ENCODE measurements around the gene LAD1. TPM values are rescaled to one million over a fixed set of nuclear protein-coding genes. Genes with fewer than 3 reads are reported as not detected.

Gene LAD1
- total RNA-seq, 1 donor from 2014 or later = 20.7 TPM

DNA sequence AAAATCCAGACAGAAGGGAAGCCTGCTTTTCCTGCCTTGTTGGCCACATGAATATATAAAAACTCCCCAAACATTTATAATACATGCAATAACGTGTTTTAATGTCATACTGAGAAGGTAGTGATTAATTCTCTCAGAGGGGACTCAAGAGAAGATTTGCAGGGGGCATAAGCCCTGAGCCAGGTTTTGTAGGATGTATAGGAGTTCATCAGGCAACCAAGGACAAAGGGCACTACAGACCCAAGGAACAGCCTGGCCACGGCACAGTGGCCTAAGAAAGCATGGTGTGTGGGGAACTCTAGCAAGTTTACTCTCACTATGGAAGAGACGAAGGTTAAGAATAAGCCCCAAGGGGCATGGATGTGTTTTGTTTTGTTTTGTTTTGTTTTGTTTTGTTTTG, 37.8 kb upstream of the LAD1 start:
- Mint-ChIP-seq H3K36me3 (peaks cover 3% of the 10 kb centered on the region), H3K4me1 (peaks cover 13% of the 10 kb centered on the region)

DNA sequence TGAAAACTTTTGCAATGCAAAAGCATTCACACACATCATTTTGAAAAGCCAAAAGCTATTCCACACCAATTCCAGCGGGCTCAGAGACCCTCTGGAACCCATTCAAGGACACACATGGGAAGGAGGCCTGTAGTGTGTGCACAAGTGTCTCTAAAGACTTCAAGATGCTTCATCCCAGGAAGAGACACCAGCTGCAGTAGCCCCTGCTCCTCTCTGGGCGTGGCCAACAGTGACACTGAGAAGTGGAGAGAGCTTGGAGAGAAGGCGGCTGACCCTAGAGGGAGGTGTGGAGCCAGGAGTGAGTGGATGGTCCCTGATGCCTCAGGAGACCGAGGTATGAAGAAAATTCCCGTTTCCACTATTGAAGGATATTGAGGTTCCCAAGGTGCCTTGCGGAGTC, 37.3 kb upstream of the LAD1 start:
- H3K4me3 Mint-ChIP-seq = no peak overlapping the region
- no peaks in the 10 kb centered on the region for H3K27me3 Mint-ChIP-seq (ENCODE audit: low read depth)
- TF ChIP-seq, protein P1, sequence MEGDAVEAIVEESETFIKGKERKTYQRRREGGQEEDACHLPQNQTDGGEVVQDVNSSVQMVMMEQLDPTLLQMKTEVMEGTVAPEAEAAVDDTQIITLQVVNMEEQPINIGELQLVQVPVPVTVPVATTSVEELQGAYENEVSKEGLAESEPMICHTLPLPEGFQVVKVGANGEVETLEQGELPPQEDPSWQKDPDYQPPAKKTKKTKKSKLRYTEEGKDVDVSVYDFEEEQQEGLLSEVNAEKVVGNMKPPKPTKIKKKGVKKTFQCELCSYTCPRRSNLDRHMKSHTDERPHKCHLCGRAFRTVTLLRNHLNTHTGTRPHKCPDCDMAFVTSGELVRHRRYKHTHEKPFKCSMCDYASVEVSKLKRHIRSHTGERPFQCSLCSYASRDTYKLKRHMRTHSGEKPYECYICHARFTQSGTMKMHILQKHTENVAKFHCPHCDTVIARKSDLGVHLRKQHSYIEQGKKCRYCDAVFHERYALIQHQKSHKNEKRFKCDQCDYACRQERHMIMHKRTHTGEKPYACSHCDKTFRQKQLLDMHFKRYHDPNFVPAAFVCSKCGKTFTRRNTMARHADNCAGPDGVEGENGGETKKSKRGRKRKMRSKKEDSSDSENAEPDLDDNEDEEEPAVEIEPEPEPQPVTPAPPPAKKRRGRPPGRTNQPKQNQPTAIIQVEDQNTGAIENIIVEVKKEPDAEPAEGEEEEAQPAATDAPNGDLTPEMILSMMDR (IDR thresholded peaks at IDR 0.05; ENCODE audit: unreplicated experiment) = no peak
- no peak for DNase-seq (ENCODE audit: low spot score in 2 of 2, unreplicated experiment in 2 of 2)
- no peak overlapping the region for H3K27ac Mint-ChIP-seq
- H3K36me3 Mint-ChIP-seq = peaks cover under 1% of the 10 kb centered on the region
- H3K9me3 Mint-ChIP-seq = peaks cover 9% of the 10 kb centered on the region
- H3K4me1 Mint-ChIP-seq = peaks cover 13% of the 10 kb centered on the region

More for the DNA sequence above, 37.8 kb upstream of the LAD1 start:
- no peak for DNase-seq (ENCODE audit: low spot score in 2 of 2, unreplicated experiment in 2 of 2)
- TF ChIP-seq, protein P1 (IDR thresholded peaks at IDR 0.05; ENCODE audit: unreplicated experiment) = no peak
- Mint-ChIP-seq H3K9me3 (peaks cover 14% of the 10 kb centered on the region), H3K27me3 (ENCODE audit: low read depth) (no peaks in the 10 kb centered on the region), H3K27ac (no peak overlapping the region), H3K4me3 (no peak overlapping the region)

DNA sequence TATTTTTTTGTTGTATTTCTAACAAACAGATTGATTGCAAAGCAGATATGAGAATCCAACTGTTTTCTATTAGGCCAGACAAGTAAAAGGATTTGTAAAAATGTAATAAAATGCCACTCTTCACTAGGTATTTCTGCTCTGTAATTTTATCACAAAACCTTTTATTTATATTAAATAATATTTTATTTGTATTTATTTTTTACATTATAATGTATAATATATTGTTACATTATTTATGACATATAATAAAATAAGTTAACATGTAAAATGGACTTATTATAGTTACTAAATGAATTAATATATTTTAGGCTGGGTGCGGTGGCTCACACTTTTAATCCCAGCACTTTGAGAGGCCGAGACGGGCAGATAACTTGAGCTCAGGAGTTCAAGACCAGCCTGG, 35.1 kb upstream of the LAD1 start:
- DNase-seq (ENCODE audit: low spot score in 2 of 2, unreplicated experiment in 2 of 2) = no peak

DNA sequence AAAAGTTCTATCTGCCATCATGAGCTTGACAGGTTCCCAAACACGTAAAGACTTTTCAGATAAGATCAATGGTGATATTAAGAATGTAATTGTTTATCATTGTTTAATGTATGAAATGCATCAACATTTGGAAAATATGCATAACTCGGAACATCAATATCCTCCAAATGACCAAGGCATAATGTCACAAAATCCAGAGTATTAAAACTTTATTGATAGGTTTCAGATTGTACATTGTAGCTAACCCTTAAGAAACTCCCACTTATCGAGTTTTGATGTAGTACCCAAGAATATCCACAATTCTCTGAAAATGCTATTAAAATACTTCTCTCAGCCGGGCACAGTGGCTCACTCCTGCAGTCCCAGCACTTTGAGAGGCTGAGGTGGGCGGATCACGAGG, 34.5 kb upstream of the LAD1 start:
- Mint-ChIP-seq H3K27ac (no peak overlapping the region), H3K4me3 (no peak overlapping the region), H3K36me3 (no peaks in the 10 kb centered on the region), H3K9me3 (no peaks in the 10 kb centered on the region), H3K27me3 (ENCODE audit: low read depth) (no peaks in the 10 kb centered on the region), H3K4me1 (peaks cover 13% of the 10 kb centered on the region)
- TF ChIP-seq, protein P1 (IDR thresholded peaks at IDR 0.05; ENCODE audit: unreplicated experiment) = no peak
- DNase-seq (ENCODE audit: low spot score in 2 of 2, unreplicated experiment in 2 of 2) = no peak

More for the DNA sequence above, 35.1 kb upstream of the LAD1 start:
- no peaks in the 10 kb centered on the region for H3K36me3 Mint-ChIP-seq
- H3K27ac Mint-ChIP-seq = no peak overlapping the region
- H3K9me3 Mint-ChIP-seq = no peaks in the 10 kb centered on the region
- H3K27me3 Mint-ChIP-seq (ENCODE audit: low read depth) = no peaks in the 10 kb centered on the region
- H3K4me1 Mint-ChIP-seq = peaks cover 13% of the 10 kb centered on the region
- TF ChIP-seq, protein P1 (IDR thresholded peaks at IDR 0.05; ENCODE audit: unreplicated experiment) = no peak
- no peak overlapping the region for H3K4me3 Mint-ChIP-seq

DNA sequence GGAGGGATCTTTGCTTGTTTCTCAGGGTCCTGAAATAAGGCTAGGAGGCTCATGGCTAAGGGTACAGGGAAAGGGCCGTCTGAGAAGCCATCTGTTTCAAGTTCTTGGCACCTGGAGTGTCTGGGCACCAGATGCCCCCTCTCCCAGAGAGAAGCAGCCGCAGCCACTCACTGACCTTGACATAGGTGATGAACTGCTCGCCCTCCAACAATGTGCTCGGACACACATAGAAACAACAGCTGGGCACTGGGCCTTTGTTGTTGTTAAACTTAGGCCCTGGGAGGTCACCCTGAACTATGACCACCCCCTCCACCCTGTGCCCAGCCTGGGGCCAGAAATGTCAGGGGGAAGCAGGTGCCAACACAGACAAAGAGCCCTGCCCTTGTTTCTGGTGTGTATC, 31.7 kb upstream of the LAD1 start:
- Mint-ChIP-seq H3K27me3 (ENCODE audit: low read depth) (no peaks in the 10 kb centered on the region), H3K27ac (no peak overlapping the region), H3K4me3 (no peak overlapping the region), H3K9me3 (no peaks in the 10 kb centered on the region), H3K36me3 (no peaks in the 10 kb centered on the region), H3K4me1 (peaks cover 3% of the 10 kb centered on the region)
- TF ChIP-seq, protein P1 (IDR thresholded peaks at IDR 0.05; ENCODE audit: unreplicated experiment) = no peak
- DNase-seq (ENCODE audit: low spot score in 2 of 2, unreplicated experiment in 2 of 2) = no peak
